ENCODE data around the gene MBNL2.

The MBNL2 gene

DNA sequence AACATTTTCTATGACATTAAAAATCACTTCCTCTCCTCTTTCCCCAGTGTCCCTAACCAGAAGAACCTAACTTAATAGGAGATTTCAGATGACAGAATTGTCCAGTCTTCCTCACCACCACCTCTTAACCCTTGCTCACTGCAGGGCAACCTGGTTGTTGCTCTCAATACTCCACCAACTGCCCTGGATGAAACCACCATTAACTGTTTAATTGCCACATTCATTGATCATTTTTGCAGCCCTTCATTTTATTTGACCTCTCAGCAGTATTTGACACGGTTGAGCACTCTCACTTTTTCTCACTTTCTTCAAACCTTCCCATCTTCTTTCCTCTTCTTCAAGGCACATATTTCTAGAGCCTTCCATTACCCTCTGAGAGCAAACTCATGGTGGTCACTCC, 84.0 kb downstream of the MBNL2 start:
- DNase-seq, result no peak

DNA sequence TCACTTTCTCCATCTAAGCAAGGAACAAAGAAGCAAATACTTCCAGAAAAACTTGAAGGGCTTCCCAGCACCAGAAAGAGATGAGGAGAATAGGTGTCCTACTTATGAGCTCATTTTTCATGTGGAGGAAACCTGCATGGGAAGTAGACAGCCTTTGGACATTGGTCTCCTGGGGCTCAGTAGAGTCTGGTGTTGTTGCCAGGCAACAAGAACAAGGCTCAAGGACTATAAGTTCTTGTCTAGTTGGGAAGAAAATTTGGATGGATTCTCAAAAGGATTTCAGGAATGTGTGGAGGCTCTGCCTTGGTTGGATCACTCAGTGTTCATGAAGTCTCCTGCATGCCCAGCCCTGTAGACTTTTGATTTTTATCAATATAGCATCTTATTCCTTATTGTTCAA, 84.5 kb downstream of the MBNL2 start:
- DNase-seq, result no peak

DNA sequence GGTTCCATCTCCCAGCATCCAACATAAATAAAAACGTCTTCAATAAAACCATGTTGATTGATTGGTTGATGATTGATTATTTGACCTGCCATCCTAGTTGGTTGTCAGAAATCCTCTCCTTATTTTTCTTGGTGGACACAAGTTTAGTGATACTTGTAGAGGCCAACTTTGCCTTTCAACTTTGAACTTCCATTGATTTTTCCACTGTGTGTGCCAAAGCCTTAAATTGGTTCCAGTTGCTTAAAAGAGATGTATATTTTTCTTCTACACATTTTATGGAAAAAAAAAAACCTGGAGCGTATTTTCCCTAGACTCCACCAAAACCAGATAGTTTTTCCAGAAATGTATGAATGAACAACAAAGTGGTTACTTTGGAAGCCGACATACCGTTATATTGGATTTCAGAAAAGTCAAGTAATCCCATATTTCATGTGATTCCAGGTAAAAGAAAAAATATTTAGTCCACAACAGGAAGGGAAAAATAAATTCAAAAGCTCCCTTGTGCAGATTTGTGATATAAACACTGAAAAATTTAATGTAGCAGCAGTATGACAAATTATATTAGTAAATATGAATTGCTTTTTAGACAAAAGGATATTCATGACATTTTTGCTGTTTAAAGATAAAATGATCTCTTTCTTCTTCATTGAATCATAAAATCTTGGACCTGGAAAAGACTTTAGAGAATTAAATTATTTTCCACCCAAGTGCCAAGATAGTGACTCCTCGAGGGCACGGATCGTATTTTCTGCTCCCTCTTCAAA, 85.2 kb downstream of the MBNL2 start:
- DNase-seq, result peak; percentile 62

DNA sequence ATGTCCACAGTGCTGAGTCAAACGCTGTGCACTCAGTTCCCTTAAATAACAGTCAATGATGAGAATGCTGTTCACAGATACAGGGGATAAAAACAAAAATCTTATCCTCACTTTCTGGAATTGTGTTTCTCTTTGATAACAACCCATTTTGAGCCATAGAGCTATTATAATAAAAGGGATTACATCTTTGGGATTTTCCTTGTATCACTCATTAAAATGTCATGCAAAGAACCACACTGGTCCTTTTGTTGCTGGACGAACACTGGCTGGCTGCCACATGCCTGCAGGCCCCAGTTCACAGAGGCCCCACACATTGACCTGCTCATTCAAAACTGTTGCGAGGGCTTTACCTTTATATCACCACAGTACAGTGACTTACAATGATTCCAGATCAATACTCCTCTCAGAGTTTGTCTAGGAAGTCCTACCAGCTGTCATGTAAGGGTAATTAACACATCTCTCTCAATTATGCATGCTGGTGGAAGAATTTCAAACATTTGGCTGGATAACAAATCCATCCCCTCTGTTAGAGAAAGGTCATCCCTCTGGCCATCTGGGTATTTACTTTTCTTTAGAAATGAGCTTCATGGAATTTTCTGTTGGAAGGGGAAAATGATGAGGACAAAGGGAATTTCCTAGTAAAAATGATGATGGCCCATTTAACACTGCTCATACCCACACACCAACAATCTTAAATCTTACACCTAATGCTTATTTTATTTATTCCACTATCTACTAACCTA, 85.9 kb downstream of the MBNL2 start:
- DNase-seq, result peak; percentile 79

DNA sequence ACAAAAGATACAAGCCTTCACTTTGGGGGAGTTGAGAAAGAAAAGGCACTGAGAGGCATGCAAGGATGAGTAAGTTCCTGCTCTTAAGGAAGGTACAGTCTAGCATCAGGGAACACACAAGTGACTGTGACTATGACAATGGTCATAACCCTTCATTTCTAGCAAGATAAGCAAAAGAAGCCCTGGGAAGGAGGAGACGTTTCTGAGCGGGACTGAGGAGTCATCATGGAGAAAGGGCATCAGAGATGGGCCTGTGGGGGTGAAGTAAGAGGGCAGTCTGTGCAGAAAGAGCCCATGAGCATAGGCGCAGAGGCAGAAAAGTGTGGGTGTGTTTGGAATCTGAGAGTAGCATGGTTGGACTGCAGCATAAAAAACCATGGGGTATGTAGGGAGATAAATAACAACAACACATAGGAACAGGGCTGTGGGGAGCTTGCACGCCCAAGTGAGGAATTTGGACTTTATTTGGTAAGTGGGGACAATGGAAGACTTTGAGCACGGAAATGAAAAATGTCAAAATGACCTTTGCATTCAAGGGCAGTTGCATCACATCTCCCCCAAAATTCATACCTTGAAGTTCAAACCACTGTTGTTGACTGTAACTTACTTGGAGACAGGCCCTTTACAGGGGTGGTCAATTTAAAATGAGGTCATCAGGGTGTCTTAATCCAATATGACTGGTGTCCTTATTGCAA, 86.7 kb downstream of the MBNL2 start:
- no peak for DNase-seq

DNA sequence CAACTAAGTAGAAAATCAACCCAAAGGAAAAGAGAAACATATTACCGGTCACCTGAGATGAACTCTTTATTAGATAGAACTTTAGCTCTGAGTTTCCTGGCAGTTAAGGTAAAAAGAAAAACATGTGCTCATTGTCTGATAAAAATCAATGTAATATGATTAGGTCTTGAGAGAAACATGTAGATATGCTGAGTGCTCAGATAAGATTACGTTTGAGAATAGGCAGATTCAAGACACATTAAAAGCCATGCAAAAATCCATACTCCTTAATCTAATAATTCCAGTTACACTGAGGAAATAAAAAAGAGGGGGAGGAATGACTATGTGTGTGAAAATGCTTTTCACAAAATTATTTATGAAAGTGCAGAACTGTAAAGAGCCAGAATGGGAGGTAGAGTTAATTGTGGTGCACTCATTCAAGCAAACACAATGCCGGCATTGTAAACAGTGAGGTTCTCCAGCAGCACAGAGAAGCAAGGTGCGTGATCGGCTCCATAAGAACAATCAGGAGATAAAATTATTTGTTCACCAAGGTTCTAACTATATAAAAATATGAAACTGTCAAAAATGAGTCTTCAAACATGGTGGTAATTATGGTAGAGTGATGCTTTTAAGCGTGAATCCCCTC, 88.8 kb downstream of the MBNL2 start:
- DNase-seq, result no peak

DNA sequence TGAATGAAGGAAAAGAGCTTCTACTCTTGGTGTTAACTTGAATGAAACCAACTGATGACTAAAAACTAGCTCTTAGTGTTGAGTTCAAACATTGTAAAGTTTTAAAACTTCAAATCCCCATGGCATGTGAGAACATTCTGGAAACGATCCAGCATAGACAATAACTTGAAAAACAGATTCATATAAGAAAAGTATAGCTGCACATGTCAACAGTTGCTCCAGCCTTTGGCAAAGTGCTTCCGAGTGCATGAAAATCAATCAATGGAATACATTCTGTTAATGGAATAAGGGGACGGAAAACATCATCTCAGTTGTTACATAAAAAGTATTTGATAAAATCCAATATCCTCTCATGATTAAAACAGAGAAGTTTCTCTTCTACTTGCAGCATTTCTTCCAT, 89.8 kb downstream of the MBNL2 start:
- no peak for DNase-seq

DNA sequence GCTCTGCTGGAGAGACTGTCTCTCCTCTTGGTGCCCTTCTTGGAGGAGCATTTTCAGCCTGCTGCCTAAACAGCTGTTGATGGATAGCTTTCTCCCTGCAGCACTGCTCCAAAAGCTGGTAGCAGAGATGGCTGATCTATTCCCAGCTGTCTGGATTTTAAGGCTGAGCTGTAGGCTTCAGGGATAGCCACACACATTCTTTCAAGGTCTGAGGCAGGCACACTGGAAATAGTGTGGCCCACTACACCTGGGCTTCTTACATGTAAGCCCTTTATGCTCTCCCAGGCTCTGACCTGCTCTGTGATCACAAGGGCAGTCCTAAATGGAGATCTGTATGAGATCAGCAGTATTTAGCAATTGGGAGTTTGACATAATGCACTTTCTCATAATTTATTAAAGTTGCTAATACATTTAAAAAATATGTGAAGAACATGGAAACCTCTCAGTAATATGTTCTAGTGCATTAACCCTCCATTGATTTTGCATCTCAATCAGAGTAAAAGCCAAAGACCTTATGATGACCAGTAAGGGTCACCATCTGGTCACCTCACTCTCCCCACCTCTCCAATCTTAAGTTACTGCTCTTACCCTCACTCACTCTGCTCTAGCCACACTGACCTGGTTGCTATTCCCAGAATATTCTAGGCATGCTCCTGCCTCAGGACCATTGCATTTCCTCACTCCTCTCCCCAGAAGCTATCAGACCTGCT, 91.6 kb downstream of the MBNL2 start:
- no peak for DNase-seq

DNA sequence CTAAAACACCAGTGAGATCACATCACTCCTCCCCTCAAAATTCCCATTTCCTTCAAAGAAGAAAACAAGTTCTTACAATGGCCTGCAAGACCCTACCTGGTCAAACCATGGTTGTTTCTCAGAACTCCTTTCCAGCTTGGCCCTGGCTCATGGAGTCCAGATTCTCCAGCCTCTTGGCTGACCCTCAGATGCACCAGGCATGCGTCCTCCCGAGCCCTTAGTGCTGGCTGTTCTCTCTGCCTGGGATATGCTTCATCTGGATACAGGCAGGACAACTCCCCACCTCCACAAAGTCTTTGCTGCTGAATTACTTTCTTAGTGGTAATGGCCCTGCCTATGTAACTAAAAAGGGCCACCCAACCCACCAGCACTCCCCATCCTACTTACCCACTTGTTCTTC, 94.3 kb downstream of the MBNL2 start:
- no peak for DNase-seq

DNA sequence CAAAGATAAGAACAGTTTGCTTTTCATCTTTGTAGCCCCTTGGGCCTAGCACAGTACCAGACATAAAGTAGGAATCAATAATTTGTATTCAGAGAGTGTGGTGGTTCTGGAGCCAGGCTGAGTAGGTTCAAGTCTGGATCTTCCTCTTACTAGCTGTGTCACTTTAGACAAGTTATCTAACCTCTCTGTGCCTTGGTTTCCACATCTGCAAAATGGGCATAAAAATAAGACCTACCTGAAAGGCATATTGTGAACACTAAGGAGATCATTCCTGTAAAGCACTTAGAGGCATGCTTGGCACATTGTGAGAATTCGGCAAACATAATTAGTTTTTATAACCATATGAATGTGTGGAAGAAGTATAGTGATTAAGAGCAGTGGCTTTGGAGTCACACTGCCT, 95.8 kb downstream of the MBNL2 start:
- DNase-seq, result no peak

DNA sequence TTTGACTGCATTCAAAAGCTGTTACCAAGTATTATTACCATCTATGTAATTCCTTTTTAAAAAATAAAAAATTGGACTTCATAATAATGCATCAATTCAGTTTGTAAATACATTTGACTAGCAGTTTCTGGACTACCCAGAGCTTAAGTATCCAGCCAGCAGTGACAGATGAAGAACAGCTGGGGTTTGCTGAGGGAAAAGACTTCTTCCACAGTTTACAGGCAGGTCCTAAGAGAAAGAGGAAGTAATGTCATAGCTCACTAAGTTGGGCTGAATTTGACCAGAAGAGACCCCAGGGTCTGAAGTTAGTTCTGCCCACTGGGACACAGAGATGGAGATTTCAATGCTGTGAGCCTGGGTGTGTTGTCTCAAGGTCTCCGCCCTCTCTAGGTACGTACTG, 96.4 kb downstream of the MBNL2 start:
- DNase-seq, result no peak

DNA sequence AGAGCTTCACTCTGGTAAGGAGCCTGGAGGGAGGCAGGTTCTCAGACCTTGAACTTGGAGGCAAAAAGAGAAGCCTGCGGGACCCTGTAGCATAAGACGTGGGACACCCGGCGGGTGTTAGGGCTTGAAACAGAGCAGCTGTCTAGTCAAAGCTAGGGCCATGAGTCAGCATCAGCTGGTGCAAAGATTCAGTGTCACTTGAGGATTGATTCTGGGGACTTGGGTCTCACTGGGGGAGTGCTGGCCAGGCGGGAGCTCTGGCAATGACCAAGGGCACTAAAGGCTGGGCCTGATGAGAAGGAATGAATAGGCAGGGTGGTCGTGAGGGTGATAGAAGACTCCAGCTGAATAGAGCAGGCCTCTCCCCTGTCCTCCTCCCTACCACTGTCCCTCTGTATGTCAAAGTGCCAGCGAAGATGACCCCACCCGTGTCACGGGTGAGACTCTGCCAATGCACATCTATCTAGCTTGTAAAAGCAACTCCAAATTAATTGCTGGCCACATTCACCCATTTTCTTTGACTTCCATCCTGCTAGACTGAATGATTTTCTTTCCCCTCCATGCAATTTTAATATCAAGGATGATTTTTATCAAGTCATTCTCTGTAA, 97.1 kb downstream of the MBNL2 start:
- no peak for DNase-seq

DNA sequence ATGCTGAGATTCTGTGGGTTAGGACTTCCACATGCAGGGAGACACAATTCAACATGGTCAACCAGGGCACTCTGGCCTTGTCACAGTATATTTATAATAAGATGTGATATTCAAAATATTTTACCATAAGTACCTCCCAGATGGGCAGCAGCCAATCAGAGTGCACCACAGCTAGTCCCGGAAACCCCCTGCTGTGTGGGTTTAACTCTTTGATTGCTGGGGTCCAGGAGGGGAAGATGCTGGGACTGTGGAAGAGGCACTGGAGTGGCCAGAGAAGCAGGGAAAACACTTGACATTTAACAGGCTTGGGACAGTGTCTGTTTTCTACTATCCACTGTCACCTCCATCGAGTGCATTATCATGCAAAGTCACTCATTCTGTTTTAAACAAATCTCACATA, 99.0 kb downstream of the MBNL2 start:
- no peak for DNase-seq

DNA sequence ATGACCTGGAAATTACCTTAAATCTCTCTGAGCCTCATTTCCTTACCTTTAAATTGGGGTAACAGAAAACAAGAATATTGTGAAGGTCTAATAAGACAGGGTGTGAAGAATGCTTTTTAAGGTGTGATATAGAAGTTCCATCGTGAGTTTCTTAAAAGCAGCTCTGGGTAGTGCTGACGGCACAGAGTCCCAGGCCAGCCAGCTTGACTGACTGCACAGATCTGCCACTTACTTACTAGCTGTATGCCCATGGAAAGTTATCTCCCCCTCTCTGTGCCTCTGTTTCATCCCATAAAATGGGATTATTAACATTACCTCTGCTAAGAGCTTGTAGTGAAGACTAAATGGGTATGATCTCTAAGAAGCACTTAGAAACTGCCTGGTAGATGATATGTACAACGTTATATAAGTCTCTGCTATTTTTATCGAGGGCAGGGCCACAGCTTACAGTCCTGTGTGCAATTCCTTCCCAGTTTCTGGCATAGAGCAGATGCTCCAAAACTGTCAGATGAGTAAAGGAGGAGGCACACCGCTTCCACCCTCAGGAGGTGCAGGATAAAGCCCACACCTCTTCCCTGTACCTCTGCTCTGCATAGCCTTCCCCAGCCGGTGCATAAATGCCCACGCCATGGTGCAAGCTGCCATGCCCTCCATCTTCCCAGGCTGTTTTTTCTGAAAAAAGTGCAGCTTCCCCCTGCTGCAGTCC, 99.6 kb downstream of the MBNL2 start:
- no peak for DNase-seq

DNA sequence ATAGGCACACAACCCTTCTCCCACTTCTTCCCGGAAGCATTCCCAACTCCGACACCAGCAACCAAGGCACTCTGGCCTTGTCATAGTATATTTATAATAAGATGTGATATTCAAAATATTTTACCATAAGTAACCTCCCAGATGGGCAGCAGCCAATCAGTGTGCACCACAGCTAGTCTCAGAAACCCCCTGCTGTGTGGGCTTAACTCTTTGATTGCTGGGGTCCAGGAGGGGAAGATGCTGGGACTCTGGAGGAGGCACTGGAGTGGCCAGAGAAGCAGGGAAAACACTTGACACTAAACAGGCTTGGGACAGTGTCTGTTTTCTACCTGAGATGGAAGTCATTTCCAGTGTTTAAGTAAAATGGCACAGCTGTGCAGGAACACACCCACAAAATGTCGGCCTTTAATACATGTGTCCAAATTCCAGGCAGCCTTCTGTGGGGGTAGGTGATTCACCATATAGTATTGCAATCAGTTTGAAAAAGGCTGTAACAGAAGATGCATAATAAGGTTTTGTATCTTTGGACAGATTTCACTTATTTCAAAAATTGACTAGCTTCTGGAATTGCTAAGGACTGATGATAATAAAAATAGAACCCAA, 100.7 kb downstream of the MBNL2 start:
- no peak for DNase-seq

DNA sequence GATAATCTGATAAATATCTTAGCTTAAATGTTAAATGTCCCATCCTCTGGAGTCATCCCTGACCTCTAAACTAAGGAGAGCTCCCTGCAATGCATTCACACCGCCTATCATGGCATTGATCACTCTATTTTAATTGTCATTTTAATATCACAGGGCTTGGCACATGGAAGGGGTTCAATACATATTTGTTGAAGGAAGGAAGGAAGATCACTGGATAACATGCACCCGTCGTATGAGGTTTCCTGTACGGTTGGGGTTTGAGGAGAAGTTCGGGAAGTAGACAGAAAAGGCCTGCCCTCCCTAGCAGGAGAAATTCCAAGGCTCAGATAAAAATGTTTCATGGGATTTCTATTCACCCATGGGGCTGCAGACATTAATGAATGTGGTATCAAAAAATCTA, 102.0 kb downstream of the MBNL2 start:
- no peak for DNase-seq

DNA sequence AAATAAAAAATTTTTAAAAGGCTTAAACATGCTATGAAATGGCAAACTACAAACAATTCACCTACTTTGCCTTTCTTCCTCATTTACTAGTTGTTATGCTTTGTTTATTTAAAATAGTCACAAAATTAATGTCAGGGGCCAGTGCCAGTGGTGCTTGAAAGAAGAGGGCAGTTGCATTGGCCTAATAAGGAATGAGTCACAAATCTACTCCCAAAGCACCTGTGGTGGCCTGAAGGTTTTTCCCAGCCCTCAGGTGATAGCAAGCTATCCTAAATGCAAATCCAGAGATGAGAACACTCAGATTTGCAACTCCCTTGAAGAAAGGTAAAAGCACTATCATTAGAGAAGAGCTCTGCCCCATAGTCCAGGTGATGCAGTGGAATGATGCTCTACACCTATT, 103.6 kb downstream of the MBNL2 start:
- no peak for DNase-seq

DNA sequence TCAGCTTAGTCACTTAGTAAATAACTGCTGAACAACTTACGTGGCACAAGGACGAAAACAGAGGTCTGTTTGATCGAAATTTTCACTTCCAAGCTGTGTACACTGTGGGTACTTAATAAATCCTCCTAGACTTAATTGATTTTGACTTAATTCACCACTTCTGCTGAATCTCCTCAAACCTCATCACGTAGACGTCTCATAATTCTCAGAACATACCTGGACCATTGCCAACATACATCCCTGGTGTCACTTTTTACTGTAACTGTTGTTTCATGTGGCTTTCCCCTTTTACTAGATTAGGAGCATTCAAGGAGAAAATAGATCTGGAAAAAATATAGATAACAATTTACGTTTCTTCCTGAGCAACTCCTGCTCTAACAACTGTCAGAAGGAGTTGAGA, 105.0 kb downstream of the MBNL2 start:
- no peak for DNase-seq

DNA sequence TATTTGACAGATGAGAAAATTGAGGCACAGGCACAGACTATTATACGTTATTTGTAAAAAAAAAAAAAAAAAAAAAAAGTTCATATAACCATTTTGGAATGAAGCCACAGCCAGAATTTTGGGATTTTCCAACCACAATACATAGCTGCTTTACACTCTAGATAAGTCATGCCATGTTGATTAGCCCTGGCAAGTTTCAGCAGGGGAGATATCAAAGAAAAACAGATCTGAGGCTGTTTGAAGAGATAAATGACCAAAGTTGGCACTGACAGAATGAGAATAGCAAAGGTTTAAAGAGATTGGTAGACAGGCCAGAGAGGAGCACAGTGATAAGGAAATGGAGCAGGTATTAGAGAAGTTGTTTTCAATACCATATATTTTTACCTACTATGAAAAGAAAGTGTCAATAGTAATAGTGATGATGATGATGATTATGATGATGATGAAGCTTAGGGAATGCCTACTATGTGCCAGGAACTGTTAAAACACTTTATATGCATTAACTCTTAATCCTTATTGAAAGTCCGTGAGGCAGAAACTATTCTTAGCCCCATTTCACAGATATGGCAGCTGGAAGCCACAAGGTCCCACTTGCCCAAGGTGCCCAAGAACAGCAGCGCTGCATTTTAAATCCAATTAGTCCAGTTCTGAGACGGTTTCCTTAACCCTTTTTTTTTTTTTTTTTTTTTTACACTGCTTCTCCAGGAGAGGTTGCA, 105.5 kb downstream of the MBNL2 start:
- peak; percentile 52 for DNase-seq

DNA sequence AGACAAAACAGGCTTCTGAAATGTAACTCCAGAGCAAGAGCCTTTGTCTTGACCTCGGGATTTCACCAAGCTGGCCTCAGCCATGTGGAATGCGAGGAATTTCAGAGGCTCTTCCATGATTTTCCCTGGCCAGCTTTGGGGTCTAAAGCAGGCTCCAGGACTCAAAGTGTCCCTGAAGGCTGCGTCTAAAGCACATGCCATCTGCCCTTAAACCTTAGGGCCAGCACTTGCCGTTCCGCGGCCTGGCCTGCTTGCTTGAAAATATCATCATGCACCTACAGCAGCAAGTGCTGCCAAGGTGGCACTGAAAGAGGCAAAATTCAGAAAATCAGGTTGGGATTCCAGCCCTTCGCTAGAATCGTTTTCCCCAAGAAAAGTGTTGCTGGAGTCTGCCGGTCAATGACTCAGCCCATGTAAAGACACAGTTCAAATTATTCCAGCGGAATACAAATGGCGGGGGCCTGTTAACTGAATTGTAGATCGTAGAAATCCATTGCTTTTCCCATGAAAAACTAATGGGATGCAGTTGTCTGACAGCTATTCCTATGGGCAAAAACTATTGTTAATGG, 106.2 kb downstream of the MBNL2 start:
- peak; percentile 69 for DNase-seq

Data from eye (tissue), 1 donor.